Heart left ventricle (tissue), 16 donors: ENCODE data around the gene WBP1L. TPM values are rescaled to one million over a fixed set of nuclear protein-coding genes. Genes with fewer than 3 reads are reported as not detected.

ENCODE experiments used
- ATAC-seq, 4 donors: fragments of 200-7000 bp; cut with Tn5 transposase; one replicate each; pipeline ENCODE4 v1.9.1; 2020 to 2022; ENCODE audit warnings: moderate library complexity in 4 of 4, mild to moderate bottlenecking in 3 of 4, moderate number of reproducible peaks in 1 of 4
- DNase-seq, 5 donors: peaks; one replicate each; pipeline ENCODE4 v3.0.0-alpha.2; 2020
- H3K27ac ChIP-seq, 12 donors: fragments of 200-600 bp; sonication (generic) in 4 of 12; one replicate each; pipeline versions ENCODE4 v1.5.0 to v1.8.0; 2016 to 2022; ENCODE audit warnings: mild to moderate bottlenecking in 2 of 12
- H3K27me3 ChIP-seq, 9 donors: fragments of 200-600 bp; sonication (generic) in 2 of 9; one replicate each; pipeline versions ENCODE4 v1.5.1 to v1.8.0; 2016 to 2022; ENCODE audit warnings: mild to moderate bottlenecking in 3 of 9
- H3K36me3 ChIP-seq, 9 donors: fragments of 200-600 bp; sonication (generic) in 2 of 9; one replicate each; pipeline versions ENCODE4 v1.5.0 to v1.8.0; 2018 to 2022; ENCODE audit warnings: mild to moderate bottlenecking in 2 of 9
- H3K4me1 ChIP-seq, 12 donors: fragments of 200-600 bp; sonication (generic) in 4 of 12; one replicate each; pipeline versions ENCODE4 v1.5.0 to v1.8.0; 2016 to 2022; ENCODE audit warnings: mild to moderate bottlenecking in 3 of 12
- H3K4me3 ChIP-seq, 12 donors: fragments of 200-600 bp; sonication (generic) in 4 of 12; one replicate each; pipeline versions ENCODE4 v1.5.0 to v1.8.0; 2017 to 2022; ENCODE audit warnings: mild to moderate bottlenecking in 9 of 12, moderate library complexity in 4 of 12
- H3K9me3 ChIP-seq, 12 donors: fragments of 200-600 bp; sonication (generic) in 4 of 12; one replicate each; pipeline versions ENCODE4 v1.5.0 to v1.8.0; 2016 to 2022; ENCODE audit warnings: mild to moderate bottlenecking in 1 of 12
- CTCF ChIP-seq, 12 donors: fragments of 200-600 bp; sonication (generic) in 4 of 12; IDR thresholded peaks; one replicate each; pipeline versions ENCODE4 v1.5.0 to v1.8.0; 2018 to 2022; ENCODE audit warnings: antibody characterized with exemption in 12 of 12, mild to moderate bottlenecking in 5 of 12
- POLR2A ChIP-seq, 2 donors: fragments of 450-650 bp; IDR thresholded peaks; one replicate each; pipeline ENCODE4 v1.6.1; 2017; ENCODE audit warnings: antibody characterized with exemption in 2 of 2, mild to moderate bottlenecking in 2 of 2, moderate library complexity in 2 of 2
- WGBS, 4 donors: extraction: QIAGEN DNeasy Blood & Tissue Kit in 2 of 4; methylation state at CpG; one replicate each; pipeline versions ENCODE4 v1.1.5 to v1.1.7; 2013 to 2018; 5-methylcytosine and 5-hydroxymethylcytosine counted together
- intact Hi-C, 10 donors: fragments of 100-400 bp; cut with DNase I; formaldehyde crosslinking; loops; one replicate each; pipeline versions ENCODE4 v1.11.1 to v1.14.2; 2022
- polyA plus RNA-seq, 2 donors: library from polyadenylated mRNA; stranded (reverse); fragments of 200-250 nt; gene quantifications; one replicate each; pipeline ENCODE4 v1.2.3, GENCODE V29; 2013
- total RNA-seq, 9 donors: library from RNA; depleted of rRNA in 2 of 9; stranded (reverse); fragments of >200 nt in 2 of 9; fragmentation: NEBNext Ultra II Directional in 3 of 9; extraction: Animal tissue kit (Norgen Biotek cat#: 25700) in 3 of 9; gene quantifications; one replicate each; pipeline versions ENCODE4 v1.1.0 to v1.2.4, GENCODE V29; 2016 to 2023
- donor health status: ischemic (EF 13 %, LVEDD 7.1; RV severe dilation, severe dysfunction).
- donor health status: healthy with polysubstance abuse.
- donor health status: DM: no; HTN: yes; CAD: no.
- donor health status: DM: no; HTN: no; CAD: no.
- donor health status: ischemic (EF 25% LVEDD 6.9; RV normal size, moderate dysfunction).
- donor health status: ischemic (EF 25% LVEDD 5.7; RV mildly dilated, moderate dysfunction).
- donor health status: healthy.
- donor health status: DM: yes; HTN: yes; CAD: no.
- donor health status: ischemic (EF 35%, LVEDD 5.7; RV mildly dilated, moderate dysfunction).
- donor health status: nonischemic (EF 11% LVEDD 7.7; RV severe dilation, severe dysfunction).
- donor health status: DM: yes; HTN: yes; CAD: no.
- donor health status: PGD.
- donor health status: ischemic (EF 29% LVEDD 5.4; RV normal size, mild dysfunction).
- donor health status: nonischemic (EF 23%, LVEDD 6.1; RV moderate dilation, normal function).

Gene WBP1L
- total and polyA plus RNA-seq, 11 donors, result 10.7 to 75.1 (median 27.6) TPM

GRCh38 chr10:102762401-102763015 lies 18.8 kb downstream of the WBP1L start:
- DNase-seq, result no peak
- Histone ChIP-seq H3K27me3 (no peaks in the 10 kb centered on the region), H3K9me3 (peaks cover 0 to 5% (median 0%) of the 10 kb centered on the region in 12 donors), H3K27ac (peak overlapping the region in 10 of 12 donors; percentile 26 to 65 (median 56)), H3K4me3 (peak overlapping the region in 1 of 12 donors; percentile 8), H3K36me3 (peaks cover 0 to 22% (median 3%) of the 10 kb centered on the region in 9 donors), H3K4me1 (peaks cover 0 to 80% (median 40%) of the 10 kb centered on the region in 12 donors)
- ATAC-seq, result peak in 3 of 4 donors; percentile 21 to 43 (median 26)
- TF ChIP-seq CTCF (IDR thresholded peaks at IDR 0.05), result no peak
- TF ChIP-seq POLR2A (IDR thresholded peaks at IDR 0.05), result no peak
- intact Hi-C loops, result loop anchor here in 1 of 10 donors (5.0 kb wide), 1 partner anchor 45 kb away; no protein-coding TSS in a partner anchor
- 67 to 74% (median 71%) methylated on average over 7 of the region's 7 CpGs for WGBS, 4 donors

GRCh38 chr10:102763037-102763607 lies 19.4 kb downstream of the WBP1L start:
- H3K36me3 ChIP-seq, result peaks cover 0 to 22% (median 3%) of the 10 kb centered on the region in 9 donors
- peak; percentile 30 to 70 (median 61) for ATAC-seq
- H3K9me3 ChIP-seq, result peaks cover 0 to 5% (median 0%) of the 10 kb centered on the region in 12 donors
- peak overlapping the region in 10 of 12 donors; percentile 22 to 65 (median 56) for H3K27ac ChIP-seq
- no peaks in the 10 kb centered on the region for H3K27me3 ChIP-seq
- intact Hi-C loops, result loop anchor here in 1 of 10 donors (5.0 kb wide), 1 partner anchor 44 kb away; no protein-coding TSS in a partner anchor
- peak in 1 of 5 donors; percentile 44 for DNase-seq
- WGBS, 4 donors, result 68 to 83% (median 70%) methylated on average over 7 of the region's 7 CpGs
- H3K4me1 ChIP-seq, result peaks cover 0 to 81% (median 41%) of the 10 kb centered on the region in 12 donors
- H3K4me3 ChIP-seq, result peak overlapping the region in 1 of 12 donors; percentile 8
- TF ChIP-seq CTCF (IDR thresholded peaks at IDR 0.05) (no peak), POLR2A (IDR thresholded peaks at IDR 0.05) (no peak)

DNA sequence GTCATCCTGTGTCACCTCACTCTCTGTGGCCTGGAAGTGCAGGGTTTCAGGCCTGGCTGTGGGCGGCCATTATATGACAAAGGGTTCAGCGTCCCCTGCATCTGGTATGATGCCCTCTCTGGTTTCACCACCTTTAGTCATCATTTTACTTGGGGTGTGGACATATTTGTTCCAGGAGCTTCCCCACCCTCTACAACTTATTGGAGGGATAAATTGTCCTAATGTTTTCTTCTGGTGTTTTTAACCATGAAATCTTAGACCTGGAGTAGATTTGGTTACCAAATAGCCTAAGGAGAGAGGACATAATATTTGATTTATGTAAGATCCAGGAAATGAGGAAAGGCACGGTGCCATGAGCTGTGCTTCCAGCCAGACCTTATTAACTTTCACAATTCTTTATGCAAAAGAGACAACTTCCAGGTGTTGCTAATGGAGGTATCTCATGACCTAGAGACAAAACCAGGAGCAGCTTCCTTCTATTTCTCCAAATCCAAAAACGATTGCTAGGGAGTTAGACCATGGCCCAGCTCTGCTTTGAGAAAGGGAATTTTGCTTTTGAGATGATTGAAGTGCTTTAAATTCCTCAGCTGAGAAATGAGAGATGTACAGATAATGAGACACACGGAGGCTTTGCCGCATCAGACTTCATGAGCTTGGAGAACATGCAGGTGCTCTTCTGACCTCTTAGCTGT lies 20.9 kb downstream of the WBP1L start:
- WGBS, 4 donors, result 61 to 70% (median 65%) methylated on average over 6 of the region's 6 CpGs
- Histone ChIP-seq H3K4me1 (peaks cover 0 to 74% (median 32%) of the 10 kb centered on the region in 12 donors), H3K9me3 (peaks cover 0 to 5% (median 0%) of the 10 kb centered on the region in 12 donors), H3K4me3 (no peak overlapping the region), H3K36me3 (peaks cover 0 to 21% (median 3%) of the 10 kb centered on the region in 9 donors), H3K27ac (peak overlapping the region in 8 of 12 donors; percentile 8 to 57 (median 32)), H3K27me3 (no peaks in the 10 kb centered on the region)
- intact Hi-C loops, result loop anchor here in 1 of 10 donors (5.0 kb wide), 1 partner anchor 43 kb away; no protein-coding TSS in a partner anchor
- no peak for DNase-seq
- no peak for ATAC-seq
- TF ChIP-seq POLR2A (IDR thresholded peaks at IDR 0.05), result no peak
- no peak for TF ChIP-seq CTCF (IDR thresholded peaks at IDR 0.05)
